Vagina (tissue), 2 donors: ENCODE measurements around the gene GPRIN1. TPM values are rescaled to one million over a fixed set of nuclear protein-coding genes. Genes with fewer than 3 reads are reported as not detected.

Source experiments
- DNase-seq, 2 donors: peaks; one replicate each; pipeline ENCODE4 v3.0.0-alpha.2; 2017; ENCODE audit errors: extremely low spot score in 2 of 2
- H3K27ac ChIP-seq: fragments of 200-600 bp; sonication (generic); one replicate; pipeline ENCODE4 v1.5.1; 2019
- H3K27me3 ChIP-seq: fragments of 200-600 bp; sonication (generic); one replicate; pipeline ENCODE4 v1.5.1; 2019
- H3K36me3 ChIP-seq, 2 donors: fragments of 200-600 bp; sonication (generic); one replicate each; pipeline ENCODE4 v1.5.1; 2017 to 2019
- H3K4me1 ChIP-seq: fragments of 200-600 bp; sonication (generic); one replicate; pipeline ENCODE4 v1.5.1; 2019
- H3K4me3 ChIP-seq, 2 donors: fragments of 200-600 bp; sonication (generic); 1 replicate in 1 of 2; 2 replicates in 1 of 2; pipeline ENCODE4 v1.5.1; 2016 to 2019
- H3K9me3 ChIP-seq: fragments of 200-600 bp; sonication (generic); one replicate; pipeline ENCODE4 v1.5.1; 2019
- POLR2A ChIP-seq, 2 donors: fragments of 450-650 bp; IDR thresholded peaks; one replicate each; pipeline ENCODE4 v1.6.1; 2017; ENCODE audit warnings: antibody characterized with exemption in 2 of 2, mild to moderate bottlenecking in 2 of 2, moderate library complexity in 2 of 2
- POLR2AphosphoS5 ChIP-seq, 2 donors: sonication (generic); formaldehyde crosslinking; IDR thresholded peaks; one replicate each; pipeline ENCODE4 v1.9.0; 2017; ENCODE audit warnings: antibody characterized with exemption in 2 of 2, mild to moderate bottlenecking in 2 of 2, low read depth in 1 of 2; ENCODE audit not compliant: insufficient read depth in 1 of 2
- intact Hi-C: fragments of 100-400 bp; cut with DNase I; formaldehyde crosslinking; loops from one replicate; pipeline ENCODE4 v1.15.1; 2023
- total RNA-seq: library from RNA; depleted of rRNA; stranded (reverse); fragments of >200 nt; gene quantifications from one replicate; pipeline ENCODE4 v1.2.3, GENCODE V29; 2016
- TF ChIP-seq, protein P1 (sequence below), 3 experiments: fragments of 450-650 bp in 2 of 3; fragments of 200-600 bp in 1 of 3; sonication (generic) in 1 of 3; IDR thresholded peaks; one replicate each; pipeline ENCODE4 v1.5.1; 2017 to 2019; ENCODE audit warnings: antibody characterized with exemption in 3 of 3, mild to moderate bottlenecking in 2 of 3, moderate library complexity in 2 of 3

The GPRIN1 gene
- total RNA-seq, 1 donor from 2014 or later = 0.49 TPM

DNA sequence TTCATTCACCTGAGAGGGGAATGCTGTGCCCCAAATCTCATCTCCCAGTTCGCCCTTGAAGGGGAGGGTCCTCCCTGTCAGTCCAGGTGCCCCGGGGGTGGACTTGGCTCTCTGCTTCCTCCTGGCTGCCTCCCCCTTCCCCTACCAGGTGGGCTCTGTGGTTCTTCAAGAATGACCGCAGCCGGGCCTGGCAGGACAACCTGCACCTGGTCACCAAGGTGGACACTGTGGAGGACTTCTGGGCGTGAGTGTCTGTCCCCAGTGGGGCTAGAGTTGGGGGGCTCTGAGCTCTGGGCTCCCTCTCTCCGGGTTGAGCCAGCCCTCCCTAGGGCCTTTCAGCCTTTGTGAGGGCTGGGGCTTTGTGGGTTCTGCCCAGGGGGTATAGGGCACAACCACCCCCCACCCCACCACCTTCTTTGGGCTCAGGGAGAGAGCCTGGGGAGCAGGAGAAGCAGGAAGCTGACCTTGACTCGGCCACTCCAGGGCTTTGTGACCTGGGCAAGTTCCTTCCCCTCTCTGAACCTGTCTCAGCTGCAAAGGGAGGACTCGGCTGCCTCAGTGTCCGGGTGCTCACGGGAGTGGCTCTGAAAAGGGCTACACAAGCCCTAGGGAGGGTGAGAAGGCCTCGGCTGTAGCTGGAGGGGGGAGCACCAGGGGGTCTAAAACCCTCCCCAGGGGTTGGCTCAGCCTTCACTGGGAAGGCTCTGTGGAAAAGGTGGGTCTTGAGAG lies 33.7 kb upstream of the GPRIN1 start:
- H3K36me3 ChIP-seq = no peaks in the 10 kb centered on the region
- DNase-seq = no peak
- no peak for TF ChIP-seq POLR2AphosphoS5 (IDR thresholded peaks at IDR 0.05; ENCODE audit: insufficient read depth in 1 of 2, low read depth in 1 of 2)
- TF ChIP-seq, protein P1, sequence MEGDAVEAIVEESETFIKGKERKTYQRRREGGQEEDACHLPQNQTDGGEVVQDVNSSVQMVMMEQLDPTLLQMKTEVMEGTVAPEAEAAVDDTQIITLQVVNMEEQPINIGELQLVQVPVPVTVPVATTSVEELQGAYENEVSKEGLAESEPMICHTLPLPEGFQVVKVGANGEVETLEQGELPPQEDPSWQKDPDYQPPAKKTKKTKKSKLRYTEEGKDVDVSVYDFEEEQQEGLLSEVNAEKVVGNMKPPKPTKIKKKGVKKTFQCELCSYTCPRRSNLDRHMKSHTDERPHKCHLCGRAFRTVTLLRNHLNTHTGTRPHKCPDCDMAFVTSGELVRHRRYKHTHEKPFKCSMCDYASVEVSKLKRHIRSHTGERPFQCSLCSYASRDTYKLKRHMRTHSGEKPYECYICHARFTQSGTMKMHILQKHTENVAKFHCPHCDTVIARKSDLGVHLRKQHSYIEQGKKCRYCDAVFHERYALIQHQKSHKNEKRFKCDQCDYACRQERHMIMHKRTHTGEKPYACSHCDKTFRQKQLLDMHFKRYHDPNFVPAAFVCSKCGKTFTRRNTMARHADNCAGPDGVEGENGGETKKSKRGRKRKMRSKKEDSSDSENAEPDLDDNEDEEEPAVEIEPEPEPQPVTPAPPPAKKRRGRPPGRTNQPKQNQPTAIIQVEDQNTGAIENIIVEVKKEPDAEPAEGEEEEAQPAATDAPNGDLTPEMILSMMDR (IDR thresholded peaks at IDR 0.05) = no peak
- no peak for TF ChIP-seq POLR2A (IDR thresholded peaks at IDR 0.05)
- H3K4me3 ChIP-seq = no peak overlapping the region
- H3K9me3 ChIP-seq = no peaks in the 10 kb centered on the region
- H3K27me3 ChIP-seq = no peaks in the 10 kb centered on the region
- no peak overlapping the region for H3K27ac ChIP-seq
- H3K4me1 ChIP-seq = peaks cover 18% of the 10 kb centered on the region
- intact Hi-C loops = no loop called here

DNA sequence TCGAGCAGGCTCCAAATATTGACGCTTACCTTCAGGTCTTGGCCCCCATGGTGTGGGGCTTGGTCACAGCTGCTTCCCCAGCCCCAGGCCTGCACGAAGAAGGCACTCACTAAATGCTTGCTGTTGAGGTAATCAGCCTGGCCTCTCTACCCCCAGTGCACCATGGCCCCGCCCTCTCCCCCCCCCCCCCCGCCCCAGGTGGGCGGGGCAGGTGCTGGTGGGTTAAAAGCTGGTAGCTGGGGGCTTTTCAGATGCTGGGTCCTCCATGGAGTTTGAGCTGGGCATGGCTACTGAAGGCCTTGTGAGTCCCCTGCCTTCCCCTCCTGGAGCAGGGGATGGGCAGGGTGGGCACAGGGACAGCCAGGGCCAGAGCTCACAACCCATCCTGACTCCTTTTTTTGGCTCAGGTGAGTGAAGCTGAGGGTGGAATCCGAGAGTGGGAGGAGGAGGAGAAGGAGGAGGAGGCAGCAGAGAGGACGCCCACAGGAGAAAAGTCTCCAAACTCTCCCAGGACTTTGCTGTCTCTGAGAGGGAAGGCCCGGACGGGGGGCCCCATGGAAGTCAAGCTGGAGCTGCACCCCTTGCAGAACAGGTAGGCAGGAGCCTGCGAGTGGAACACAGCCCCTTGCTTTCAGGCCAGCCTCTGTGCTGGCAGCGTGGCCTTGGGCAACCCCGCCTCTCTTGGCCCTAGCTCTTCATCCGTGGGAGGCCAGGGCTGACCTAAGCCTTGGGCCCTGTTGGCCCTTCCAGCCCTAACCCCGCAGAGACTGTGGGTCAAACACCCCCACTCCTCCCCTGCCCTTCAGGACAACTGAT lies 32.9 kb upstream of the GPRIN1 start:
- intact Hi-C loops = no loop called here
- Histone ChIP-seq H3K9me3 (no peaks in the 10 kb centered on the region), H3K4me1 (peaks cover 10% of the 10 kb centered on the region), H3K27me3 (no peaks in the 10 kb centered on the region), H3K27ac (no peak overlapping the region), H3K4me3 (no peak overlapping the region), H3K36me3 (no peaks in the 10 kb centered on the region)
- no peak for DNase-seq
- TF ChIP-seq, protein P1 (IDR thresholded peaks at IDR 0.05) = no peak
- TF ChIP-seq POLR2A (IDR thresholded peaks at IDR 0.05) = no peak
- TF ChIP-seq POLR2AphosphoS5 (IDR thresholded peaks at IDR 0.05; ENCODE audit: insufficient read depth in 1 of 2, low read depth in 1 of 2) = no peak

DNA sequence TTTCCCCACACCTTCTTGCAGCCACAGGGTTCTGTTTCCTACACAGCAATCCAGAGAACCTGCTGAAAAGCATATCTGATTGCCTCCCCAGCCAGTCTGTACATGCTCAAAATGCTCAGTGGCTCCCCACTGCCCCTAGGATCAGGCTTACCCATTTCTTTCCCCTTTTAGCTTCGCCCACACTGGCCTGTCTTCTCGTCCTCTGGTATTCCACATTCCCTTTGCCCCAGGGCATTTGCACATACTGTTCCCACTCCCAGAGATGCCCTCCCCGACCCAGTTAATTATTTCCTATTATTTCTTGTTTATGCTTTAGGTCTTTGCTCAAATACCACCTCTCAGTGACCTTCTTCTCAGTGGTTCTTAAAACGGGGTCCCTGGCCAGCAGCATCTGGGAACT lies 30.7 kb upstream of the GPRIN1 start:
- Histone ChIP-seq H3K27me3 (no peaks in the 10 kb centered on the region), H3K36me3 (no peaks in the 10 kb centered on the region), H3K4me1 (no peaks in the 10 kb centered on the region), H3K27ac (no peak overlapping the region), H3K4me3 (no peak overlapping the region), H3K9me3 (no peaks in the 10 kb centered on the region)
- intact Hi-C loops = no loop called here
- no peak for DNase-seq
- TF ChIP-seq, protein P1 (IDR thresholded peaks at IDR 0.05) = no peak
- TF ChIP-seq POLR2AphosphoS5 (IDR thresholded peaks at IDR 0.05; ENCODE audit: insufficient read depth in 1 of 2, low read depth in 1 of 2) (no peak), POLR2A (IDR thresholded peaks at IDR 0.05) (no peak)

DNA sequence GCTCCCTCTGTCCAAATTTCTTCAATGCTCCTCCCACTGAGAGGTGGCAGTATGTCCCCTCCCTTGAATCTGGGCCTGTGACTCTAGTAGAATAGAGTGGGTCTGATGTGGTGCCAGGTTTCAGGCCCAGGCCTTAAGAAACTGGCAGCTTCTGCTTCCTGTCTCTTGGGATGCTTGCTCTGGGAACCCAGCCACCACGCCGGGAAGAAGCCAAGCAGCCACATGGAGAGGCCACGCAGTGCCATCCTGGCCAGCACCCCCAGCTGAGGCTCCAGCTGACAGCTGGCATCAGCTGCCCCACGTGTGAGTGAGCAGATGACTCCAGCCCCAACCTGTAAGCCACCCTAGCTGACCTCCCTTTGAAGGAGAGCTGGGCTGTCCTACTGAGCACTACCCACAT lies 30.0 kb upstream of the GPRIN1 start:
- TF ChIP-seq, protein P1 (IDR thresholded peaks at IDR 0.05) = no peak
- TF ChIP-seq POLR2AphosphoS5 (IDR thresholded peaks at IDR 0.05; ENCODE audit: insufficient read depth in 1 of 2, low read depth in 1 of 2) (no peak), POLR2A (IDR thresholded peaks at IDR 0.05) (no peak)
- H3K4me1 ChIP-seq = no peaks in the 10 kb centered on the region
- no peaks in the 10 kb centered on the region for H3K36me3 ChIP-seq
- no peak overlapping the region for H3K27ac ChIP-seq
- intact Hi-C loops = no loop called here
- no peaks in the 10 kb centered on the region for H3K27me3 ChIP-seq
- no peak for DNase-seq
- H3K4me3 ChIP-seq = no peak overlapping the region
- no peaks in the 10 kb centered on the region for H3K9me3 ChIP-seq

DNA sequence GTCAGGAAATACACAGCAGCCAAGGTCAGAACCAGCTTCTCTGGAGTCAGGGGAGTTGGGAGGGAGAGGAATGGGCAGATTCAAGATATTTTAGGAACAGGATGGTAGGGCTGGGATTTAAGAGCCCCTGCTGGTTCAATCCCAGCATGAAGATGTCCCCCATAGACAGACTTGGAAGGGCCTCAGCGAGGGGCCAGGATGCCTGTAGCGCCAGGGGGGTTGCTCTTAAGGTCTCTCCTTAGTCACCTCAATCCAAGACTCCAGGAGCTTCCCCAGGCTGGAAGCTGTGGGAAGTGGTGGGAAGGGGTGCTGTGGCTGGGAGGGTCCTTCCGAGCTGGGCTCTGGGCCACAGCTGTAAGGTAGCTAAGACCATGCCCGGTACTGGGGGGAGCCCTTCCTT lies 29.3 kb upstream of the GPRIN1 start:
- Histone ChIP-seq H3K27ac (no peak overlapping the region), H3K27me3 (no peaks in the 10 kb centered on the region), H3K4me1 (no peaks in the 10 kb centered on the region), H3K36me3 (no peaks in the 10 kb centered on the region), H3K4me3 (no peak overlapping the region), H3K9me3 (no peaks in the 10 kb centered on the region)
- DNase-seq = no peak
- TF ChIP-seq, protein P1 (IDR thresholded peaks at IDR 0.05) = no peak
- TF ChIP-seq POLR2AphosphoS5 (IDR thresholded peaks at IDR 0.05; ENCODE audit: insufficient read depth in 1 of 2, low read depth in 1 of 2) (no peak), POLR2A (IDR thresholded peaks at IDR 0.05) (no peak)
- intact Hi-C loops = no loop called here
